Subcutaneous adipose tissue (tissue), 4 donors: ENCODE measurements around the gene GGA1. TPM values are rescaled to one million over a fixed set of nuclear protein-coding genes. Genes with fewer than 3 reads are reported as not detected.

Experiments
- CTCF ChIP-seq: fragments of 450-650 bp; IDR thresholded peaks from one replicate; pipeline ENCODE4 v1.5.1; 2016; ENCODE audit warnings: low read depth, mild to moderate bottlenecking, control low read depth, antibody characterized with exemption, moderate library complexity
- total RNA-seq, 4 donors: library from RNA; depleted of rRNA; stranded (reverse); fragments of >200 nt; gene quantifications; one replicate each; pipeline ENCODE4 v1.1.0, GENCODE V29; 2016

GGA1 gene
- total RNA-seq, 4 donors from 2014 or later, result 13.7 to 48.8 (median 35.5) TPM

- TF ChIP-seq CTCF, result no peak
These were observed 49.0 kb downstream of the GGA1 start for GRCh38 chr22:37657590-37658132.

GRCh38 chr22:37658133-37659065 lies 49.8 kb downstream of the GGA1 start, which contains the start of gene PDXP:
Gene PDXP (plus strand): TSS chr22:37658723. CDS start chr22:37658783, 60 bp downstream.
- no peak for TF ChIP-seq CTCF

- no peak for TF ChIP-seq CTCF
These were observed 50.6 kb downstream of the GGA1 start for GRCh38 chr22:37659066-37659896.

- no peak for TF ChIP-seq CTCF
These were observed 51.5 kb downstream of the GGA1 start for GRCh38 chr22:37659897-37660708.

- no peak for TF ChIP-seq CTCF
These were observed 52.0 kb downstream of the GGA1 start for GRCh38 chr22:37660709-37661045.

GRCh38 chr22:37661160-37661924 lies 52.7 kb downstream of the GGA1 start:
- no peak for TF ChIP-seq CTCF
